ENCODE measurements around the gene FRMPD2. TPM values are rescaled to one million over a fixed set of nuclear protein-coding genes. Genes with fewer than 3 reads are reported as not detected.
"Not testable (repeated sequence)": the region's sequence is repeated elsewhere in the genome, so short reads cannot be mapped to it uniquely, and the experiment has no call there.

Gene FRMPD2
- total and polyA plus RNA-seq, 3 donors from 2014 or later, result 6.4 to 18.7 (median 8.3) TPM

DNA sequence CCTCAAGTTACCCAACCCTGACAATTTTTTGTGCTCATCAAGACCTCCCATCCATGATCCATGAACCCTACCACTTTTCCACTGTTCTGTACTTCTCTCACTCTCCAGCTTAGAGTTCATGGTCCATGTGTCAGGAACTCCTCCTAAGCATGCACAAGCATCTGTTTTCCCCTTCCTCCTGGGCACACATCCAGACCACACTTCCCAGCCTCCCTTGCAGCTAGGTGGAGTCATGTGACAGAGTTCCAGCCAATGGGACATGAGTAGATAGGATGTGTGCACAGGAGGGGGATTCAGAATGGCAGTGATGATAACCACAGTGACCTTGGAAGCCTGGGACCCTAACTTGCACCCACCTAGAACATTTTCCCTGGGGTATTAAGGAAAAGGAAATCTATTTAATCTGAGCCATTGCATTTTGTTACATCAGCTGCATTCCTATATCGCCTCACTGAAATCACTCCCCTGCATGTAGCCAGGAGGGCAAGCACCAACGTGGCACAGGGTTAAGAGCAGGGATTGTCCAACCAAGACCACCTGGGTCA, 9.6 kb upstream of the FRMPD2 start:
- TF ChIP-seq, protein P1, sequence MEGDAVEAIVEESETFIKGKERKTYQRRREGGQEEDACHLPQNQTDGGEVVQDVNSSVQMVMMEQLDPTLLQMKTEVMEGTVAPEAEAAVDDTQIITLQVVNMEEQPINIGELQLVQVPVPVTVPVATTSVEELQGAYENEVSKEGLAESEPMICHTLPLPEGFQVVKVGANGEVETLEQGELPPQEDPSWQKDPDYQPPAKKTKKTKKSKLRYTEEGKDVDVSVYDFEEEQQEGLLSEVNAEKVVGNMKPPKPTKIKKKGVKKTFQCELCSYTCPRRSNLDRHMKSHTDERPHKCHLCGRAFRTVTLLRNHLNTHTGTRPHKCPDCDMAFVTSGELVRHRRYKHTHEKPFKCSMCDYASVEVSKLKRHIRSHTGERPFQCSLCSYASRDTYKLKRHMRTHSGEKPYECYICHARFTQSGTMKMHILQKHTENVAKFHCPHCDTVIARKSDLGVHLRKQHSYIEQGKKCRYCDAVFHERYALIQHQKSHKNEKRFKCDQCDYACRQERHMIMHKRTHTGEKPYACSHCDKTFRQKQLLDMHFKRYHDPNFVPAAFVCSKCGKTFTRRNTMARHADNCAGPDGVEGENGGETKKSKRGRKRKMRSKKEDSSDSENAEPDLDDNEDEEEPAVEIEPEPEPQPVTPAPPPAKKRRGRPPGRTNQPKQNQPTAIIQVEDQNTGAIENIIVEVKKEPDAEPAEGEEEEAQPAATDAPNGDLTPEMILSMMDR (IDR thresholded peaks at IDR 0.05), result no peak
- TF ChIP-seq POLR2A (IDR thresholded peaks at IDR 0.05), result no peak
- no peak overlapping the region for H3K27ac ChIP-seq
- intact Hi-C loops (cut with DNase I; ENCODE audit: low total_unique reads), result no loop called here
- WGBS, 2 donors, result 73 to 86% methylated on average over 2 of the region's 2 CpGs
- H3K4me1 ChIP-seq, result peaks cover 15% of the 10 kb centered on the region
- H3K4me3 ChIP-seq, result no peak overlapping the region
- H3K9me3 ChIP-seq, result no peaks in the 10 kb centered on the region
- no peak for DNase-seq
- no peaks in the 10 kb centered on the region for H3K36me3 ChIP-seq (ENCODE audit: low read depth, missing control alignments)
- no peaks in the 10 kb centered on the region for H3K27me3 ChIP-seq

DNA sequence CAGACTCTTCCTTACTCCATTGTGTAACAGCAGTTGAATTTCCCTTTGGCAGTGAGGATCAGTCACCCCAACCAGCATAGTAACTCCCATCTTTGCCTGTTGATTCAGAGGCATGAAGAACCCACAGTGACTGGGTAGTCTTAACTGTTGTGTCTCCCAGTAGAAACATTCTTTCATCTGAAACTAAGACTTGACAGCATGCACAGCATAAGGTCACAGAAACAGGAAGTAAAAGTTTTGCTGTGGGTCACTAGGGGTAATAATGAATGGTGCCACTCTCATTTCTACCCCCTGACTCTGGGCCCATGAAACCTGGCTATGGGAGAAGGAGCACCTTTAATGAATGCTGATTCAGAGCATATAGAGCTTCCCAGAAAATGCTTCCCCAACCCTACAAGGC, 8.3 kb upstream of the FRMPD2 start:
- DNase-seq, result no peak
- intact Hi-C loops (cut with DNase I; ENCODE audit: low total_unique reads), result no loop called here
- Histone ChIP-seq H3K36me3 (ENCODE audit: low read depth, missing control alignments) (no peaks in the 10 kb centered on the region), H3K27me3 (no peaks in the 10 kb centered on the region), H3K27ac (no peak overlapping the region), H3K9me3 (no peaks in the 10 kb centered on the region), H3K4me3 (no peak overlapping the region), H3K4me1 (peaks cover 7% of the 10 kb centered on the region)
- no peak for TF ChIP-seq POLR2A (IDR thresholded peaks at IDR 0.05)
- TF ChIP-seq, protein P1 (IDR thresholded peaks at IDR 0.05), result no peak

DNA sequence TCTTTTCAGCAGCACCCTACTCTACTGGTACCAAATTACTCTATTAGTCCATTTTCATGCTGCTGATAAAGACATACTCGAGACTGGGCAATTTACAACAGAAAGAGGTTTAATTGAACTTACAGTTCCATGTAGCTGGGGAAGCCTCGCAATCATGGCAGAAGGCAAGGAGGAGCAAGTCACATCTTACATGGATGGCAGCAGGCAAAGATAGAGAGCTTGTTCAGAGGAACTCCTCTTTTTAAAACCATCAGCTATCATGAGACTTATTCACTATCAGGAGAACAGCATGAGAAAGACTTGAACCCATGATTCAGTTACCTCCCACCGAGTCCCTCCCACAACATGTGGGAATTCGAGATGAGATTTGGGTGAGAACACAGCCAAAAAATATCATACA, 7.2 kb upstream of the FRMPD2 start:
- H3K4me3 ChIP-seq; H3K9me3 ChIP-seq; H3K27ac ChIP-seq; H3K27me3 ChIP-seq; intact Hi-C loops (cut with DNase I; ENCODE audit: low total_unique reads); H3K4me1 ChIP-seq; H3K36me3 ChIP-seq (ENCODE audit: low read depth, missing control alignments); DNase-seq: not testable (repeated sequence)
- WGBS, 2 donors, result 87 to 89% methylated on average over 4 of the region's 4 CpGs

DNA sequence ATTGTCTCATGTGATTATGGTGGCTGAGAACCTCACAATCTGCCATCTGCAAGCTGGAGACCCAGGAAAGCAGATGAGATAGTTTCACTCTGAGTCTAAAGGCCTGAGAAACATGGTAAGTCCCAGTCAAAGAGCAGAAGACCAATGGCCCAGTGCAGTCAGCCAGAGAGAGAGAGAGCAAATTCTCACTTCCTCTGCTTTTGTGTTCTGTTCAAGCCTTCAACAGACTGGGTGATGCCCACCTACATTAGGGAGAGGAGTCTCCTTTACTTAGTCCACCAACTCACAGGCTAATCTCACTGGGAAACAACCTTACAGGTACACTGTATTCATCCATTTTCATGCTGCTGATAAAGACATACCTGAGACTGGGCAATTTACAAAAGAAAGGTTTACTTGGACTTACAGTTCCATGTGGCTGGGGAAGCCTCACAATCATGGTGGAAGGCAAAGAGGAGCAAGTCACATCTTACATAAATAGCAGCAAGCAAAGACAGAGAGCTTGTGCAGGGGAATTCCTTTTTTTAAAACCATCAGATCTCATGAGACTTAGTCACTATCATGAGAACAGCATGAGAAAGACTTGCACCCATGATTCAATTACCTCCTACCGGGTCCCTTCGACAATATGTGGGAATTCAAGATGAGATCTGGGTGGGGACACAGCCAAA, 4.7 kb upstream of the FRMPD2 start:
- no peak for DNase-seq
- 94 to 100% methylated on average over 2 of the region's 2 CpGs for WGBS, 2 donors
- intact Hi-C loops (cut with DNase I; ENCODE audit: low total_unique reads), result no loop called here

DNA sequence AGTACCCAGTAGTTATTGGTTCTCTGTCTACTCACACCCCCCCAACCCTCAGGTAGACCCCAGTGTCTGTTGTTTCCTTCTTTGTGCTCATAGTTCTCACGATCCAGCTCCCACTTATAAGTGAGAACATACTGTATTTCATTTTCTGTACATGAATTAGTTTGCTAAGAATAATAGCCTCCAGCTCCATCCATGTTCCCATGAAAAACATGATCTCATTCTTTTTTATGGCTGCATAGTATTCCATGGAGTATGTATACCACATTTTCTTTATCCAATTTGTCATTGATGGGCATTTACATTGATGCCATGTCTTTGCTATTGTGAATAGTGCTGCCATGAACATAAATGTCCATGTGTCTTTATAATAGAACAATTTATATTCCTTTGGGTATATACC, 2.6 kb upstream of the FRMPD2 start:
- H3K36me3 ChIP-seq (ENCODE audit: low read depth, missing control alignments), result no peaks in the 10 kb centered on the region
- H3K27me3 ChIP-seq, result no peaks in the 10 kb centered on the region
- DNase-seq, result no peak
- TF ChIP-seq, protein P1 (IDR thresholded peaks at IDR 0.05), result no peak
- TF ChIP-seq POLR2A (IDR thresholded peaks at IDR 0.05), result no peak
- no peaks in the 10 kb centered on the region for H3K9me3 ChIP-seq
- H3K27ac ChIP-seq, result no peak overlapping the region
- WGBS, 2 donors, result 95 to 100% methylated on average over 1 of the region's 1 CpG
- no peaks in the 10 kb centered on the region for H3K4me1 ChIP-seq
- no peak overlapping the region for H3K4me3 ChIP-seq
- intact Hi-C loops (cut with DNase I; ENCODE audit: low total_unique reads), result no loop called here

More for the DNA sequence above, 4.7 kb upstream of the FRMPD2 start:
- Histone ChIP-seq H3K27ac (no peak overlapping the region), H3K36me3 (ENCODE audit: low read depth, missing control alignments) (no peaks in the 10 kb centered on the region), H3K9me3 (no peaks in the 10 kb centered on the region), H3K4me1 (no peaks in the 10 kb centered on the region), H3K4me3 (no peak overlapping the region), H3K27me3 (no peaks in the 10 kb centered on the region)
- TF ChIP-seq, protein P1 (IDR thresholded peaks at IDR 0.05), result no peak
- TF ChIP-seq POLR2A (IDR thresholded peaks at IDR 0.05), result no peak
